Hepatocyte (in vitro differentiated cells): ENCODE data around the gene SLC6A8. TPM values are rescaled to one million over a fixed set of nuclear protein-coding genes. Genes with fewer than 3 reads are reported as not detected.

Source experiments
- DNase-seq: peaks from one replicate; pipeline ENCODE4 v3.0.0-alpha.2; 2016; ENCODE audit warnings: low spot score
- H2AFZ ChIP-seq: fragments of 200-600 bp; sonication (generic); 2 replicates; pipeline ENCODE4 v1.6.0; 2016; ENCODE audit warnings: antibody characterized with exemption, mild to moderate bottlenecking
- H3K27ac ChIP-seq: fragments of 200-600 bp; sonication (generic); 2 replicates; pipeline ENCODE4 v1.5.1; 2016; ENCODE audit warnings: mild to moderate bottlenecking
- H3K27me3 ChIP-seq: fragments of 200-600 bp; sonication (generic); 2 replicates; pipeline ENCODE4 v1.6.1; 2016
- H3K36me3 ChIP-seq: fragments of 200-600 bp; sonication (generic); replicated peaks from 2 replicates; pipeline ENCODE4 v1.5.1; 2016; ENCODE audit warnings: low read depth; ENCODE audit not compliant: insufficient read depth
- H3K4me1 ChIP-seq: fragments of 200-600 bp; sonication (generic); 2 replicates; pipeline ENCODE4 v1.5.1; 2016; ENCODE audit warnings: mild to moderate bottlenecking, moderate library complexity; ENCODE audit not compliant: insufficient read depth
- H3K4me2 ChIP-seq: fragments of 200-600 bp; sonication (generic); 2 replicates; pipeline ENCODE4 v1.6.0; 2016
- H3K4me3 ChIP-seq: fragments of 200-600 bp; sonication (generic); 2 replicates; pipeline ENCODE4 v1.5.1; 2016; ENCODE audit warnings: mild to moderate bottlenecking
- H3K79me2 ChIP-seq: fragments of 200-600 bp; sonication (generic); 2 replicates; pipeline ENCODE4 v1.6.0; 2017; ENCODE audit warnings: mild to moderate bottlenecking
- H3K9me2 ChIP-seq: fragments of 200-600 bp; sonication (generic); replicated peaks from 2 replicates; pipeline ENCODE4 v1.6.0; 2017; ENCODE audit warnings: mild to moderate bottlenecking; ENCODE audit not compliant: insufficient read depth
- H3K9me3 ChIP-seq: fragments of 200-600 bp; sonication (generic); 2 replicates; pipeline ENCODE4 v1.5.1; 2016; ENCODE audit warnings: low read depth, mild to moderate bottlenecking
- H4K20me1 ChIP-seq: fragments of 200-600 bp; sonication (generic); 2 replicates; pipeline ENCODE4 v1.6.0; 2016; ENCODE audit warnings: mild to moderate bottlenecking; ENCODE audit not compliant: insufficient read depth, poor library complexity, severe bottlenecking
- CTCF ChIP-seq: fragments of 200-600 bp; sonication (generic); IDR thresholded peaks from 2 replicates; pipeline ENCODE4 v1.5.1; 2016; ENCODE audit warnings: antibody characterized with exemption, mild to moderate bottlenecking; ENCODE audit not compliant: poor library complexity
- EZH2 ChIP-seq: fragments of 200-600 bp; sonication (generic); IDR thresholded peaks from 2 replicates; pipeline ENCODE4 v1.6.1; 2016; ENCODE audit warnings: antibody characterized with exemption, mild to moderate bottlenecking, borderline replicate concordance
- EZH2phosphoT487 ChIP-seq: fragments of 200-600 bp; sonication (generic); IDR thresholded peaks from one replicate; pipeline ENCODE4 v1.6.1; 2018; ENCODE audit warnings: antibody characterized with exemption, mild to moderate bottlenecking, low read depth, moderate library complexity; ENCODE audit not compliant: unreplicated experiment, severe bottlenecking
- WGBS: methylation state at CpG from one replicate; pipeline ENCODE4 v1.1.6; 2016; ENCODE audit warnings: low lambda C conversion rate; ENCODE audit errors: missing lambda C conversion rate; 5-methylcytosine and 5-hydroxymethylcytosine counted together
- polyA plus RNA-seq: library from polyadenylated mRNA; unstranded; fragments of >200 nt; fragmentation: Nextera tagmentation; extraction: Ambion mirVana; gene quantifications from 2 replicates; pipeline ENCODE4 v1.2.1, GENCODE V29; 2016
- total RNA-seq: library from RNA; depleted of rRNA; stranded (reverse); fragments of >200 nt; gene quantifications from 2 replicates; pipeline ENCODE4 v1.2.3, GENCODE V29; 2014

Gene SLC6A8
- total and polyA plus RNA-seq, 2 experiments from 2014 or later = 28.4 to 36.7 TPM

- H3K4me2 ChIP-seq = no peak overlapping the region
- H2AFZ ChIP-seq = no peak overlapping the region
- H3K4me3 ChIP-seq = no peak overlapping the region
- no peak for TF ChIP-seq CTCF
- no peak for TF ChIP-seq EZH2
- no peak for TF ChIP-seq EZH2phosphoT487
- no peaks in the 10 kb centered on the region for H3K36me3 ChIP-seq
- no peaks in the 10 kb centered on the region for H3K9me2 ChIP-seq
- no peaks in the 10 kb centered on the region for H3K27me3 ChIP-seq
- H3K4me1 ChIP-seq = no peaks in the 10 kb centered on the region
- H3K27ac ChIP-seq = no peak overlapping the region
- WGBS = 87% methylated on average over 26 of the region's 27 CpGs
- DNase-seq = no peak
- no peaks in the 10 kb centered on the region for H3K79me2 ChIP-seq
- no peaks in the 10 kb centered on the region for H3K9me3 ChIP-seq
- H4K20me1 ChIP-seq = no peaks in the 10 kb centered on the region
These were observed 22.3 kb downstream of the SLC6A8 start for GRCh38 chrX:153709726-153710674.

- no peaks in the 10 kb centered on the region for H3K27me3 ChIP-seq
- no peak overlapping the region for H3K4me2 ChIP-seq
- no peaks in the 10 kb centered on the region for H3K79me2 ChIP-seq
- H3K36me3 ChIP-seq = no peaks in the 10 kb centered on the region
- H2AFZ ChIP-seq = no peak overlapping the region
- no peaks in the 10 kb centered on the region for H3K4me1 ChIP-seq
- WGBS = 76% methylated on average over 3 of the region's 3 CpGs
- H3K9me3 ChIP-seq = no peaks in the 10 kb centered on the region
- TF ChIP-seq EZH2 (no peak), CTCF (no peak), EZH2phosphoT487 (no peak)
- H4K20me1 ChIP-seq = no peaks in the 10 kb centered on the region
- no peak overlapping the region for H3K27ac ChIP-seq
- no peak overlapping the region for H3K4me3 ChIP-seq
- DNase-seq = no peak
- no peaks in the 10 kb centered on the region for H3K9me2 ChIP-seq
These were observed 26.5 kb downstream of the SLC6A8 start for GRCh38 chrX:153714256-153714655.

- Histone ChIP-seq H3K9me3 (no peaks in the 10 kb centered on the region), H3K79me2 (peaks cover 25% of the 10 kb centered on the region), H3K9me2 (no peaks in the 10 kb centered on the region), H3K36me3 (no peaks in the 10 kb centered on the region), H4K20me1 (peaks cover under 1% of the 10 kb centered on the region), H3K4me1 (peaks cover 7% of the 10 kb centered on the region), H3K4me3 (no peak overlapping the region), H3K4me2 (no peak overlapping the region), H3K27ac (no peak overlapping the region), H2AFZ (no peak overlapping the region), H3K27me3 (no peaks in the 10 kb centered on the region)
- TF ChIP-seq EZH2phosphoT487 = no peak
- TF ChIP-seq CTCF = no peak
- no peak for TF ChIP-seq EZH2
- WGBS = 87% methylated on average over 9 of the region's 9 CpGs
- DNase-seq = no peak
These were observed 29.7 kb downstream of the SLC6A8 start for GRCh38 chrX:153717445-153717844.
